Astrocyte (in vitro differentiated cells and primary cell): ENCODE measurements around the gene CMTM7. TPM values are rescaled to one million over a fixed set of nuclear protein-coding genes. Genes with fewer than 3 reads are reported as not detected.

Experiments
- DNase-seq: peaks from one replicate; pipeline ENCODE4 v3.0.0-alpha.2; 2010; ENCODE audit warnings: low read depth
- FAIRE-seq: peaks from 2 replicates; lab custom pipeline; 2011; peaks lifted over from hg19 to GRCh38; lab: Jason Lieb, UNC
- H2AFZ ChIP-seq: 2 replicates; pipeline ENCODE4 v1.6.0; 2012; ENCODE audit warnings: low read depth, low read length, inconsistent platforms
- H3K27ac ChIP-seq: 2 replicates; pipeline ENCODE4 v1.5.1; 2011; ENCODE audit warnings: low read depth, low read length, inconsistent platforms
- H3K27me3 ChIP-seq: 2 replicates; pipeline ENCODE4 v1.6.0; 2011; ENCODE audit warnings: low read length, inconsistent platforms; ENCODE audit not compliant: insufficient read depth
- H3K36me3 ChIP-seq: 2 replicates; pipeline ENCODE4 v1.5.1; 2011; ENCODE audit warnings: low read length, inconsistent platforms; ENCODE audit not compliant: insufficient read depth
- H3K4me1 ChIP-seq: 2 replicates; pipeline ENCODE4 v1.5.1; 2011; ENCODE audit warnings: low read length, inconsistent platforms; ENCODE audit not compliant: insufficient read depth
- H3K4me2 ChIP-seq: 2 replicates; pipeline ENCODE4 v1.6.0; 2012; ENCODE audit warnings: low read length, inconsistent platforms
- H3K4me3 ChIP-seq: 2 replicates; pipeline ENCODE4 v1.5.1; 2011; ENCODE audit warnings: low read depth, mild to moderate bottlenecking, low read length, inconsistent platforms; ENCODE audit not compliant: insufficient read depth
- H3K79me2 ChIP-seq: 2 replicates; pipeline ENCODE4 v1.6.0; 2012; ENCODE audit warnings: mild to moderate bottlenecking, low read length, inconsistent platforms; ENCODE audit not compliant: insufficient read depth
- H3K9ac ChIP-seq: 2 replicates; pipeline ENCODE4 v1.6.0; 2012; ENCODE audit warnings: mild to moderate bottlenecking, low read length, inconsistent platforms
- H3K9me3 ChIP-seq: 2 replicates; pipeline ENCODE4 v1.5.1; 2012; ENCODE audit warnings: low read depth, mild to moderate bottlenecking, low read length, inconsistent platforms; ENCODE audit not compliant: insufficient read depth
- H4K20me1 ChIP-seq: 2 replicates; pipeline ENCODE4 v1.6.0; 2012; ENCODE audit warnings: low read length, inconsistent platforms; ENCODE audit not compliant: insufficient read depth
- H3K27ac Mint-ChIP-seq: one replicate; pipeline ENCODE4 v1.8.0; 2021; ENCODE audit warnings: mild to moderate bottlenecking, mixed read lengths; ENCODE audit not compliant: unreplicated experiment
- H3K27me3 Mint-ChIP-seq: one replicate; pipeline ENCODE4 v1.8.0; 2021; ENCODE audit warnings: low read depth, mixed read lengths; ENCODE audit not compliant: unreplicated experiment
- H3K36me3 Mint-ChIP-seq: one replicate; pipeline ENCODE4 v1.8.0; 2021; ENCODE audit warnings: low read depth, mixed read lengths; ENCODE audit not compliant: unreplicated experiment
- H3K4me1 Mint-ChIP-seq: one replicate; pipeline ENCODE4 v1.8.0; 2021; ENCODE audit warnings: low read depth, mixed read lengths; ENCODE audit not compliant: unreplicated experiment
- H3K4me3 Mint-ChIP-seq: one replicate; pipeline ENCODE4 v1.8.0; 2021; ENCODE audit warnings: mild to moderate bottlenecking, moderate library complexity, mixed read lengths; ENCODE audit not compliant: unreplicated experiment
- H3K9me3 Mint-ChIP-seq: one replicate; pipeline ENCODE4 v1.8.0; 2021; ENCODE audit warnings: mild to moderate bottlenecking, mixed read lengths; ENCODE audit not compliant: unreplicated experiment
- EZH2 ChIP-seq: IDR thresholded peaks from 2 replicates; pipeline ENCODE4 v1.6.1; 2012; ENCODE audit warnings: mild to moderate bottlenecking, low read length, inconsistent platforms; ENCODE audit not compliant: insufficient read depth
- total RNA-seq: library from RNA; stranded (reverse); gene quantifications from 2 replicates; pipeline ENCODE4 v1.2.1, GENCODE V29; 2021
- TF ChIP-seq, protein P1 (sequence below): IDR thresholded peaks from 2 replicates; pipeline ENCODE4 v1.5.1; 2011; ENCODE audit warnings: low read depth, mild to moderate bottlenecking, inconsistent platforms, low read length, moderate library complexity; ENCODE audit not compliant: insufficient read depth

Gene CMTM7
- total RNA-seq, 1 donor from 2014 or later = 23.9 TPM

DNA sequence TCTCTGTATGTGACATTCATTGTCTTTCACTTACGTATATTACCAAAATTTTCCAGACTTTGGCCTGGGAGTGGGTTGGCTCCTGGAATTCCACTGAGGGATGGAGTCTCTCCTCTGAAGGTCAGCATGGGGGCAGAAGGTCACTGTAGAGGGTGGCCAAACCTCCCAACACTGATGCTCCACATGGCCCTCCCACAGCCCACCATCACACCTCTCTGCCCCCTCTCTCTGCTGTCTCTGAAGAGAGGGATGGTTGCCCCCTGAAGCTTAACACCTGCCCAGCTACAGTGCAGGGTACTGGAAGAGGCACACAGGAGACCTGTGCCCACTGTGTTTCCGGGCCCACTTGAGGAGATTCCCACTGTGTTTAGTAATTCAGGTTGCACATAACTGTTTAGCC is 58.8 kb downstream of the CMTM7 start:
- H3K36me3 Mint-ChIP-seq = peaks cover 19% of the 10 kb centered on the region
- Histone ChIP-seq H3K9me3 (no peaks in the 10 kb centered on the region), H3K27ac (no peak overlapping the region), H4K20me1 (peaks cover 7% of the 10 kb centered on the region), H3K79me2 (no peaks in the 10 kb centered on the region), H3K36me3 (peaks cover 4% of the 10 kb centered on the region), H3K9ac (no peak overlapping the region), H2AFZ (no peak overlapping the region), H3K27me3 (no peaks in the 10 kb centered on the region), H3K4me1 (peaks cover 3% of the 10 kb centered on the region), H3K4me2 (no peak overlapping the region), H3K4me3 (no peak overlapping the region)
- H3K27me3 Mint-ChIP-seq = no peaks in the 10 kb centered on the region
- no peak overlapping the region for H3K27ac Mint-ChIP-seq
- TF ChIP-seq, protein P1, sequence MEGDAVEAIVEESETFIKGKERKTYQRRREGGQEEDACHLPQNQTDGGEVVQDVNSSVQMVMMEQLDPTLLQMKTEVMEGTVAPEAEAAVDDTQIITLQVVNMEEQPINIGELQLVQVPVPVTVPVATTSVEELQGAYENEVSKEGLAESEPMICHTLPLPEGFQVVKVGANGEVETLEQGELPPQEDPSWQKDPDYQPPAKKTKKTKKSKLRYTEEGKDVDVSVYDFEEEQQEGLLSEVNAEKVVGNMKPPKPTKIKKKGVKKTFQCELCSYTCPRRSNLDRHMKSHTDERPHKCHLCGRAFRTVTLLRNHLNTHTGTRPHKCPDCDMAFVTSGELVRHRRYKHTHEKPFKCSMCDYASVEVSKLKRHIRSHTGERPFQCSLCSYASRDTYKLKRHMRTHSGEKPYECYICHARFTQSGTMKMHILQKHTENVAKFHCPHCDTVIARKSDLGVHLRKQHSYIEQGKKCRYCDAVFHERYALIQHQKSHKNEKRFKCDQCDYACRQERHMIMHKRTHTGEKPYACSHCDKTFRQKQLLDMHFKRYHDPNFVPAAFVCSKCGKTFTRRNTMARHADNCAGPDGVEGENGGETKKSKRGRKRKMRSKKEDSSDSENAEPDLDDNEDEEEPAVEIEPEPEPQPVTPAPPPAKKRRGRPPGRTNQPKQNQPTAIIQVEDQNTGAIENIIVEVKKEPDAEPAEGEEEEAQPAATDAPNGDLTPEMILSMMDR = no peak
- TF ChIP-seq EZH2 = no peak
- H3K9me3 Mint-ChIP-seq = peaks cover 2% of the 10 kb centered on the region
- H3K4me3 Mint-ChIP-seq = no peak overlapping the region
- peaks cover 6% of the 10 kb centered on the region for H3K4me1 Mint-ChIP-seq
- no peak for DNase-seq
- no peak for FAIRE-seq

DNA sequence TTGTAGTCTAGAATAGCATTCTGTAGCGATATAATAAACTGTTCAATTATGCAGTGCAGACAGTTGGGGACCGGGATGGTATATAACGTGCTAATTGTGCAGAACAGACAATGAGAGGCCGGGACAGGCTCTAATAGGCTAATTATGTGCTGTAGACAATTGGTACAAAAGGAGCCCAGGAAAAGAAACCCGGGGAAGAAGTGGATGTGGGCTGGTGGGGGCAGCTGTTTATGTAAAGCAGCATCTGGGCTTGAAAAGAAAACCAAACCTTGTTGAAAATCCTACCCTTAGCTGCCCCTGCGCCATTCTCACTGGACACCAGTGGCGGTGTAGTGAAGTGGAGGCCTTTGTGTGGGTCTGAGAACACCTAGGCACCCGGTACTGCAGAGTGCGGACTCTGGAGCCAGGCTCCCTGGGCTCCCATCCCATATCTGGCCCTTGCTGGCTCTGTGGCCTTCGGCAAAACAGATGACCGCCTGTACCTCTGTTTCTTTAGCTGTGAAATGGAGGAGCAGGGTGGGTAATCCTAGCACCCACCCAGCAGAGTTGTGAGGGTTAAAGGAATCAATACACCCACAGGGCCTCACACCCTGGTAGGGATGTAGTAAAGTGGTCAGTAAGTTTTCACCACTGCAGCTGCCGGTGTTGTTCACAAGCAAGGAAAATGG is 59.5 kb downstream of the CMTM7 start:
- Histone ChIP-seq H3K4me1 (peaks cover 3% of the 10 kb centered on the region), H3K27me3 (no peaks in the 10 kb centered on the region)
- TF ChIP-seq, protein P1 = no peak
- TF ChIP-seq EZH2 = no peak

DNA sequence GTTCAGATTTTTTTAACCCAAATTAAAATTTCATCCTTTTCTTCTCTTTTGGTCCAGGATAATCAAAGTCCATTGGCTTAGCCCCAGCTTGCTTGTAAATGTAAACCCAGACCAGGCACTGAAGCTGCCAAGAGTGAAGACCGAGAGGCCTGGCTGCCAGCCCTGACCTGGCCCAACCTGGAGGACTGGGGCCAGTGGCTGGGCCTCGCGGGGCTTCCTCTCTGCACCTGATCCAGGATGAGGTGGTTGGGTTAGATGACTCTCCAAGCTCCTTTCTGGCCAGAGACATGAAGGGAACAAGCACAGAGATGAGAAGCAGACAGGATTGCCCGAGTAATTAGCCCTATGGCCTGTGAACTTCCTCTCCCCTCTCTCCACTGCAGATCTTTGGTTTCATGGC is 60.4 kb downstream of the CMTM7 start:
- no peak for DNase-seq
- Mint-ChIP-seq H3K4me3 (no peak overlapping the region), H3K9me3 (peaks cover 2% of the 10 kb centered on the region), H3K4me1 (peaks cover 6% of the 10 kb centered on the region), H3K27ac (no peak overlapping the region), H3K27me3 (no peaks in the 10 kb centered on the region), H3K36me3 (peaks cover 17% of the 10 kb centered on the region)
- Histone ChIP-seq H3K36me3 (peaks cover 4% of the 10 kb centered on the region), H3K4me1 (peaks cover 3% of the 10 kb centered on the region), H3K9ac (no peak overlapping the region), H4K20me1 (peaks cover 7% of the 10 kb centered on the region), H3K27me3 (no peaks in the 10 kb centered on the region), H3K4me2 (no peak overlapping the region), H3K4me3 (no peak overlapping the region), H2AFZ (no peak overlapping the region), H3K9me3 (no peaks in the 10 kb centered on the region), H3K79me2 (no peaks in the 10 kb centered on the region), H3K27ac (no peak overlapping the region)
- TF ChIP-seq EZH2 = no peak
- TF ChIP-seq, protein P1 = no peak
- FAIRE-seq = no peak

More for the DNA sequence above, 59.5 kb downstream of the CMTM7 start:
- DNase-seq = no peak
- H3K4me2 ChIP-seq = no peak overlapping the region
- peaks cover 7% of the 10 kb centered on the region for H4K20me1 ChIP-seq
- no peak for FAIRE-seq
- Mint-ChIP-seq H3K27ac (no peak overlapping the region), H3K4me1 (peaks cover 6% of the 10 kb centered on the region), H3K27me3 (no peaks in the 10 kb centered on the region), H3K9me3 (peaks cover 2% of the 10 kb centered on the region), H3K36me3 (peaks cover 19% of the 10 kb centered on the region), H3K4me3 (no peak overlapping the region)
- H2AFZ ChIP-seq = no peak overlapping the region
- H3K36me3 ChIP-seq = peaks cover 4% of the 10 kb centered on the region
- H3K4me3 ChIP-seq = no peak overlapping the region
- H3K9me3 ChIP-seq = no peaks in the 10 kb centered on the region
- H3K9ac ChIP-seq = no peak overlapping the region
- no peaks in the 10 kb centered on the region for H3K79me2 ChIP-seq
- no peak overlapping the region for H3K27ac ChIP-seq
